Kidney (tissue), 14 donors: ENCODE data around the gene SYCE3. TPM values are rescaled to one million over a fixed set of nuclear protein-coding genes. Genes with fewer than 3 reads are reported as not detected.

Source experiments
- DNase-seq, 5 donors: peaks; one replicate each; pipeline ENCODE4 v3.0.0-alpha.2; 2013 to 2020
- FAIRE-seq: peaks from 2 replicates; lab custom pipeline; 2012; peaks lifted over from hg19 to GRCh38; lab: Jason Lieb, UNC
- H3K27ac ChIP-seq, 2 donors: one replicate each; pipeline ENCODE4 v1.7.0; 2013; ENCODE audit warnings: low read depth in 2 of 2, low read length in 2 of 2, inconsistent platforms in 1 of 2
- H3K27me3 ChIP-seq: one replicate; pipeline ENCODE4 v1.7.1; 2013; ENCODE audit warnings: low read length, inconsistent platforms; ENCODE audit not compliant: control insufficient read depth, insufficient read depth
- H3K36me3 ChIP-seq, 3 donors: one replicate each; pipeline versions ENCODE4 v1.7.0 to v1.7.1; 2013; ENCODE audit warnings: low read length in 3 of 3, control low read depth in 1 of 3, inconsistent platforms in 1 of 3; ENCODE audit not compliant: insufficient read depth in 3 of 3, control insufficient read depth in 2 of 3
- H3K4me1 ChIP-seq, 3 donors: one replicate each; pipeline versions ENCODE4 v1.7.0 to v1.7.1; 2013; ENCODE audit warnings: low read length in 3 of 3, inconsistent platforms in 1 of 3, low read depth in 1 of 3; ENCODE audit not compliant: control insufficient read depth in 2 of 3, insufficient read depth in 2 of 3
- H3K4me3 ChIP-seq, 3 donors: one replicate each; pipeline versions ENCODE4 v1.7.0 to v1.8.1; 2013; ENCODE audit warnings: low read length in 3 of 3, control low read depth in 1 of 3, inconsistent platforms in 1 of 3
- H3K9ac ChIP-seq, 3 donors: one replicate each; pipeline versions ENCODE4 v1.7.0 to v1.7.1; 2013; ENCODE audit warnings: low read length in 3 of 3, control low read depth in 1 of 3, inconsistent platforms in 1 of 3
- H3K9me3 ChIP-seq, 3 donors: one replicate each; pipeline versions ENCODE4 v1.7.0 to v1.7.1; 2013; ENCODE audit warnings: low read length in 3 of 3, control low read depth in 1 of 3, inconsistent platforms in 1 of 3; ENCODE audit not compliant: control insufficient read depth in 2 of 3, insufficient read depth in 1 of 3
- intact Hi-C: fragments of 100-400 bp; cut with DNase I; formaldehyde crosslinking; loops from one replicate; pipeline ENCODE4 v1.11.1; 2022
- polyA plus RNA-seq: library from polyadenylated mRNA; stranded (reverse); fragments of 350-450 nt; fragmentation: Illumina TruSeq; extraction: RNeasy Lipid Tissue Mini Kit (QIAGEN cat#74804); gene quantifications from one replicate; pipeline ENCODE4 v1.2.3, GENCODE V29; 2014; ENCODE audit warnings: low read depth, low replicate concordance; ENCODE audit not compliant: insufficient read depth
- total RNA-seq: library from RNA; stranded (reverse); fragmentation: NEBNext Ultra II Directional; extraction: Animal tissue kit (Norgen Biotek cat#: 25700); gene quantifications from one replicate; pipeline ENCODE4 v1.2.1, GENCODE V29; 2021
- TF ChIP-seq, protein P1 (sequence below): IDR thresholded peaks from 3 replicates; pipeline ENCODE4 v1.5.1; 2012; ENCODE audit warnings: mild to moderate bottlenecking, moderate library complexity, borderline replicate concordance; ENCODE audit not compliant: insufficient read depth; ENCODE audit errors: extremely low read depth
- donor health status: control.
- donor health status: control.
- donor health status: control.
- donor health status: control.
- donor health status: control.
- donor health status: DM: yes; HTN: yes; CAD: no.
- donor health status: Normal renal cell carcinoma (clear cell type).

Gene SYCE3
- total and polyA plus RNA-seq, 2 donors from 2014 or later: 4.6 TPM; not detected in 1

DNA sequence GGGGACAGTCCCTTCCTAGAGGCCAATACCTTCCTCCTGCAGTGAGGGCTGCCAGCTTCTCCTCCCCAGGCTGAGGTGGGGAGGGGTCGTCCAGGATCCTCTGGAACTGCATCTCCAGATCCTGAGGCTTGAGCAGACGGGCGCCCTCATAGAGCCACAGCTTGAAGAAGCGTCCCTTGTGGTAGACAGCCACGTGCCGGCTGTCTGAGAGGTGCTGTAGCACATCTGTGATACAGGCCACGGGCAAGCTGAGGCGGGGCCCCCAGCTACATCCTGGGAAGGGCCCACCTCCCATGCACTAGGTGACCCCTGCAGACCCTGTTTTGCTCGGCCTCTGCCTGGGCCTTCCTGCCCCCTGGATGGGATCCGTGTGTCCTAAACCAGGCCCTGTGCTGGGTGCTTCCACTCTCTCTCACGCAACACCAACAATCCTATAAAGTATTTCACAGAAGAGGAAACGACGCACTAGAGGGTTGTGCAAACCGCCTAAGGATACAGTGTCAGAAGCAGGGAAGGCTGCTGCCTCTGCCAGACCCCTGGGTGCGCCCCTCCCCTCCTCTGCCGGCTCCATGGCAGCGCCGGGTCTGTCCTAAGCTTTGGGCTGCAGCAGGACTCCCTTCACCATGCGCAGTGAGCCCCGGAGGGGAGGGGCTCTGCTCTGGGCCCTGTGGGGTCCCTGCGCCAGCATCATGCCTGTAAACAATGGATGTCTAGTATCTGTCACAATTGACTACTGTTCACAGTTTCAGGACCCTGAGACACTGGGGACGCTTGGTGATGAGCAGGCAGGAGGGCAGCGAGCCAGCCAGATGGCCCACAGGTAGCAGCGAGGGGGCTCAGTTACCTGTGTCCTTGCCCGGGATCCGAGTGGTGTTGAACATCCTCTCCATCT is 11.0 kb upstream of the SYCE3 start:
- Histone ChIP-seq H3K27me3 (no peaks in the 10 kb centered on the region), H3K27ac (no peak overlapping the region), H3K4me1 (peaks cover 0 to 22% (median 11%) of the 10 kb centered on the region in 3 donors), H3K9ac (no peak overlapping the region), H3K4me3 (no peak overlapping the region), H3K9me3 (no peaks in the 10 kb centered on the region), H3K36me3 (peaks cover 0 to 10% (median 7%) of the 10 kb centered on the region in 3 donors)
- intact Hi-C loops: no loop called here
- DNase-seq (no peak), FAIRE-seq (no peak)
- TF ChIP-seq, protein P1, sequence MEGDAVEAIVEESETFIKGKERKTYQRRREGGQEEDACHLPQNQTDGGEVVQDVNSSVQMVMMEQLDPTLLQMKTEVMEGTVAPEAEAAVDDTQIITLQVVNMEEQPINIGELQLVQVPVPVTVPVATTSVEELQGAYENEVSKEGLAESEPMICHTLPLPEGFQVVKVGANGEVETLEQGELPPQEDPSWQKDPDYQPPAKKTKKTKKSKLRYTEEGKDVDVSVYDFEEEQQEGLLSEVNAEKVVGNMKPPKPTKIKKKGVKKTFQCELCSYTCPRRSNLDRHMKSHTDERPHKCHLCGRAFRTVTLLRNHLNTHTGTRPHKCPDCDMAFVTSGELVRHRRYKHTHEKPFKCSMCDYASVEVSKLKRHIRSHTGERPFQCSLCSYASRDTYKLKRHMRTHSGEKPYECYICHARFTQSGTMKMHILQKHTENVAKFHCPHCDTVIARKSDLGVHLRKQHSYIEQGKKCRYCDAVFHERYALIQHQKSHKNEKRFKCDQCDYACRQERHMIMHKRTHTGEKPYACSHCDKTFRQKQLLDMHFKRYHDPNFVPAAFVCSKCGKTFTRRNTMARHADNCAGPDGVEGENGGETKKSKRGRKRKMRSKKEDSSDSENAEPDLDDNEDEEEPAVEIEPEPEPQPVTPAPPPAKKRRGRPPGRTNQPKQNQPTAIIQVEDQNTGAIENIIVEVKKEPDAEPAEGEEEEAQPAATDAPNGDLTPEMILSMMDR: no peak

DNA sequence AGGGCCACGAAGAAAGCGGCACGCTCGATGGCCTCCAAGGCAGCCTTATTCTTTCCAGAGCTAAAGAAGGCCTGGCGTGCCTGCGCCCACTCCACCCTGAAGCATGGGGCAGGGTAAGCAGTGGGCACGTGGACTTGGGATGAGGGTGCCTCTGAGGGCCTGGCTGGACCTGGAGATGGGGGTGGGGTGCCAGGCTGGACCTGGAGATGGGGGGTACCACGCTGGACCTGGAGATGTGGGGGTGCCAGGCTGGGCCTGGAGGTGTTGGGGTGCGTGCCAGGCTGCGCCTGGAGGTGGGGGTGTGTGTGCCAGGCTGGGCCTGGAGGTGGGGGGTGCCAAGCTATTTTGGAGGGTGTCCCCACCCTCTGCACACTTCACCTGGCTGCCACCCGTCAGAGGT is 10.2 kb upstream of the SYCE3 start:
- no peak for DNase-seq

DNA sequence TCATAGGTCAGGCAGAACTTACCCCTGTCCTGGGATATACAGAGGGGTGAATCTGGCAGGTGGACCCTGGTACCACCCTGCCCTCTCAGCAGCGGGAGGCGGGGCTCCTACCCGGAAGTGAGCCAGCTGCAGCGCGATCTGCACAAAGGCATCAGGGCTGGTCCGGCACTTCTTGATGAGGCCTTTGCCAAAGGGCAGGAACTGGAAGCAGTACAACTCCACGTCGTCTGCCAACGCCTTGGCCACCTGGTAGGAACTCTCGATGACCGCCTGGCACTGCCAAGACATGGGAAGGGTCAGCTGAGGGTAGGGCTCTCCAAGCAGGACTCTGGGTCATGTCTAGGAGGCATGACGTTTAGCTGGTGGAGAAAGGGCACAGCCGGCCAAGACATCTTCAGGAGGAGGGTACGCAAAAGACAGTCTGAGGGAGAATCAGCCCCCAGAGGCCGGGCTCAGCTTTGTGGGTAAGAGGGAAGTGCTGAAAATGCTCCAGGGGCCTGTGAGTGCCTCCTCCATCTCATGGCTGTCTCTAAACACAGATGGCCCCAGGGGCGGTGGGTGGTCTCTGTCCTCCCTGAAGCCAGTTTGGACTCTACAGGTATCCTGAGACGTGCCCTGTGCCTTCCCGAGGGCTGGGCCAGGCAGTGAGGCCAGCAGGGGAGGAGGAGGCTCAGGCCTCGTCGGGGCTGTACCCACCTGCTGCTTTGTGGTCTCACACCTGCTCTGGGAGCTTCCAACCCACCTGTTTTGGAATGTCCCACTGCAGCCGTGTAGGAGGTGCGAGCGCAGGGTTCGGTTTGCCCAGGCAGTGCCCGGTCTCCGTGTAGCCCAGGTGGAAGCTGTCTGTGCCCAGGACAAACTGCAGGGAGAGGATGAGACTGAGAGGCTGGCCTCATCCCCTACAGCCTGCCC is 8.8 kb upstream of the SYCE3 start:
- Histone ChIP-seq H3K27me3 (no peaks in the 10 kb centered on the region), H3K27ac (no peak overlapping the region), H3K9me3 (no peaks in the 10 kb centered on the region), H3K4me1 (peaks cover 0 to 15% (median 11%) of the 10 kb centered on the region in 3 donors), H3K9ac (no peak overlapping the region), H3K36me3 (peaks cover 0 to 10% (median 7%) of the 10 kb centered on the region in 3 donors), H3K4me3 (no peak overlapping the region)
- TF ChIP-seq, protein P1: no peak
- intact Hi-C loops: no loop called here
- FAIRE-seq: no peak
- DNase-seq: no peak

More for the DNA sequence above, 10.2 kb upstream of the SYCE3 start:
- H3K27ac ChIP-seq: no peak overlapping the region
- peaks cover 0 to 18% (median 11%) of the 10 kb centered on the region in 3 donors for H3K4me1 ChIP-seq
- no peak for FAIRE-seq
- TF ChIP-seq, protein P1: no peak
- no peaks in the 10 kb centered on the region for H3K9me3 ChIP-seq
- H3K9ac ChIP-seq: no peak overlapping the region
- intact Hi-C loops: no loop called here
- H3K27me3 ChIP-seq: no peaks in the 10 kb centered on the region
- peaks cover 0 to 10% (median 7%) of the 10 kb centered on the region in 3 donors for H3K36me3 ChIP-seq
- H3K4me3 ChIP-seq: no peak overlapping the region
